HG03354 (cell line): Measurements from ENCODE around the gene ISY1.
"Not testable (repeated sequence)": the region's sequence is repeated elsewhere in the genome, so short reads cannot be mapped to it uniquely, and the experiment has no call there.

Source experiments
- ATAC-seq: cut with Tn5 transposase; IDR thresholded peaks from one replicate; pipeline ENCODE4 v1.9.1; 2021; ENCODE audit warnings: mild to moderate bottlenecking; ENCODE audit not compliant: unreplicated experiment, poor library complexity, severe bottlenecking

ISY1 gene

DNA sequence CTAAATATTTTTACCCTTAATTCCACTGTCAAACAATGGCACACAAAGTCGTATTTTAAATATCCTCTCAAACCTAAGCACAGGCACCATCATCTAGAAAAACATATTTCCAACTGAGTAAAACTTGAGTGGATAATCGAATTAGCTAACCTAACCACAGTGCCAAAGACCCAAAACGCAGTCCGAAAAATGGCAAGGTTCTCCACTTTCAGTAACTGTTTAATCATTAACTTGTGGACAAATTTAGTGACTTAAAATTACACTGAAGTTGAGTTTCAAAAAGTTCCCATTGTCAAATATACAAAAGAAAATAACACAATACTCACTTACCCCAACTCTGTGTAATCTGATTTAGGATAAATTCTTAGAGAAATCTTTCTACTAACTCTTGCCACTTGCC is 12.9 kb upstream of the ISY1 start:
- ATAC-seq: no peak

- ATAC-seq: no peak
These were observed 12.3 kb upstream of the ISY1 start for GRCh38 chr3:129173206-129173605.

DNA sequence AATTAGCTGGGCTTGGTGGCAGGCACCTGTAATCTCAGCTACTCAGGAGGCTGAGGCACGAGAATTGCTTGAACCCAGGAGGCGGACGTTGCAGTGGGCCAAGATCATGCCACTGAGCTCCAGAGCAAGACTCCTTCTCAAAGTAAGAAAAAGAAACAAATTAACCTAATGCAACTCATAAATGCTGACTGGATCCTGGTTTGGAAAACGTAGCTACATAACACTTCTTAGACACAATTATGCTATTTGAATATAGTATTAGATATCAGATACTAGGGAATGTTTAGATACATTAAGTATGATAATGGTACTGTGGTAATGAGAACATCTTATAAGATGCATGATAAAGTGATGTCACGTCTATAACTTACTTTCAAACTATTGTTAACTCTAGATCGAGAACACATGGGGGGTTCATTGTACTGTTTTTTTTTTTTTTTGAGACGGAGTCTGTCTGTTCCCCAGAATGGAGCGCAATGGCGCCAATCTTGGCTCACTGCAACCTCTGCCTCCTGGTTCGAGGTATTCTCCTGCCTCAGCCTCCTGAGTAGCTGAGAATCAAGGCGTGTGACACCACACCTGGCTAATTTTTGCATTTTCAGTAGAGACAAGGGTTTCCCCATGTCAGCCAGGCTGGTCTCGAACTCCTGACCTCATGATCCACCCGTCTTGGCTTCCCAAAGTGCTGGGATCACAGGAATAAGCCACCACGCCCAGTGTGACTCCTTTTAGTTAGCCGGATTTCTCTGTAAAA is 5.9 kb upstream of the ISY1 start:
- no peak for ATAC-seq

DNA sequence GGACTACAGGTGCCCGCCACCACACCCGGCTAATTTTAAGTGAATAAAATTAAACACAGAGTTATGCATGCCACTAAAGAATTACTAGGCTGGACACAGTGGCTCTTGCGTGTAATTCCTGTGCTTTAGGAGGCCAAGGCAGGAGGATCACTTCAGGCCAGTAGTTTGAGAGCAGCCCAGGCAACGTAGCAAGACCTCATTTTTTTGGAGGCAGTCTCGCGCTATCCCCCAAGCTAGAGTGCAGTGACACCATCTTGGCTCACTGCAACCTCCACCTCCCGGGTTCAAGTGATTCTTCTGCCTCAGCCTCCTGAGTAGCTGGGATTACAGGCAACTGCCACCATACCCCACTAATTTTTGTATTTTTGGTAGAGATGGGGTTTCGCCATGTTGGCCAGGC is 4.7 kb upstream of the ISY1 start:
- ATAC-seq: not testable (repeated sequence)

DNA sequence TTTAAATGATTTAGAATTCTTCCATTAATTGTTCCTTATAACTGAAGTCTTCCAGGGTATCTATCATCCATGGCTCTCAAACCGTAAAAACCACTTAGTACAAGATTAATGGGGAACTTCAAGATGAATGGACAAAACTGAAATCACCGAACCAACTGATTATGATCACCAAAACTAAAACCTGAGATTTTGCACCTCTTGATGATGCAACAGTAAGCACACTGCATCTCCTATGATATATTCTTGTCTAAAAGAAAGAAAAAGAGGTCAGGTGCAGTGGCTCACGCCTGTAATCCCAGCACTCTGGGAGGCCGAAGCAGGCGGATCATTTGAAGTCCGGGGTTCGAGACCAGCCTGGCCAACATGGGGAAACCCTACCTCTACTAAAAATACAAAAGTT is 3.6 kb upstream of the ISY1 start:
- ATAC-seq: no peak

- ATAC-seq: no peak
These were observed 2.1 kb upstream of the ISY1 start for GRCh38 chr3:129162729-129163579.

DNA sequence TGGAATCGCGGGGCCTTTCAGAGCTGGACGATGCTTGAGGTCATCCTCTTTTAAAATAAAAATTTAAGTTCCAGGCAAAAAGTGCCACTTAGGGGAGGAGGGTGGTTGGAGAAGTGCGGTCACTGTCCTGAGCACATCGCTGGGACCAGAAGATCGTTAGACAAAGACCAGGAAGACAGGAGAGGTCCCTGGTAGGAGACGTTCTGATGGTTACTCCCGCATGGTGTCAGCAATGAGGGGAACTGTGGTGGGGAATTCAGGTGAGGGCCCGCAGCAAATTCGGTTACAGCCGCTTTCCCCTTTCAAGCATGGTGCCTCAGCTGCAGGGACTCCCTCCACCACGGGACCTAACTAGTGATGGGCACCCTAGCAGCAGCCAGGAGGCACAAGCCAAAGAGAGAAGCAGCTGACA is 1.0 kb upstream of the ISY1 start:
- no peak for ATAC-seq

- no peak for ATAC-seq
These were observed 16.1 kb downstream of the ISY1 start for GRCh38 chr3:129144786-129145185.

DNA sequence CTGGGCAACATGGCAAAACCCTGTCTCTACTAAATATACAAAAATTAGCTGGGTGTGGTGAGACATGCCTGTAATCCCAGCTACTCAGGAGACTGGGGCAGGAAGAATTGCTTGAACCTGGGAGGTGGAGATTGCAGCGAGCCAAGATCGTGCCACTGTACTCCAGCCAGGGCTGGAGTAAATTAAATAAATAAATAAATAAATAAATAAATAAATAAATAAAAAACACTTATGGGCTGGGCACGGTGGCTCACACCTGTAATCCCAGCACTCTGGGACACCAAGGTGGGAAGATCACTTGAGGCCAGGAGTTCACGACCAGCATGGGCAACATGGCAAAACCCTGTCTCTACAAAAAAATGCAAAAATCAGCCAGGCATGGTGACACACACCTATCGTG is 19.9 kb downstream of the ISY1 start:
- not testable (repeated sequence) for ATAC-seq

DNA sequence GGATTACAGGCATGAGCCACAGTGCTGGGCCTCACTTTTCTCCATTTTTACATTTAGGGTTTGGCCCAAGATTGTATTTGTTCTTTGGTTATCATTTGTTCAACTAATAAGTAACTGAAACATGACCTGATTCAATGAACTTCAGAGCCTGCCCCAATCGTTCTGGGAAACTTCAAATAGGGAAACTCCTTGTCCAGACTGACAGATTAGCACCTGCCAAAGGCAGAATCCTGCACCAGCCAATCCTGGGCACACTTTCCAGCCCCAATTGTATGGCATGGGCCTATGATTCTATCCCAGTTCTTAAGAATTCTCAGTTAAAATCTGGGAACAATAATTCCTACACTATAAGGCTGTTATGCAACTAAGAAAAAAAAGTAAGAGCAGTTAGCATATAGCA is 21.0 kb downstream of the ISY1 start:
- no peak for ATAC-seq

DNA sequence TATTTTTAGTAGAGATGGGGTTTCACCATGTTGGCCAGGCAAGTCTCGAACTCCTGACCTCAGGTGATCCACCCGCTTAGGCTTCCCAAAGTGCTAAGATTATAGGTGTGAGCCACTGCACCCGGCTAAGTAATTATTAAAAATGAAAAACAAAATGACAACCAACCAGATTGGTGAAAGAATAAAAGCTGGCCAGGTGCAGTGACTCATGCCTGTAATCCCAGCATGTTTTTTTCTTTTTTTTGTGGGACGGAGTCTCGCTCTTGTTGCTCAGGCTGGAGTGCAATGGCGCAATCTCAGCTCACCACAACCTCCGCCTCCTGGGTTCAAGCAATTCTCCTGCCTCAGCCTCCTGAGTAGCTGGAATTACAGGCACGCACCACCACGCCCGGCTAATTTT is 24.6 kb downstream of the ISY1 start:
- not testable (repeated sequence) for ATAC-seq

DNA sequence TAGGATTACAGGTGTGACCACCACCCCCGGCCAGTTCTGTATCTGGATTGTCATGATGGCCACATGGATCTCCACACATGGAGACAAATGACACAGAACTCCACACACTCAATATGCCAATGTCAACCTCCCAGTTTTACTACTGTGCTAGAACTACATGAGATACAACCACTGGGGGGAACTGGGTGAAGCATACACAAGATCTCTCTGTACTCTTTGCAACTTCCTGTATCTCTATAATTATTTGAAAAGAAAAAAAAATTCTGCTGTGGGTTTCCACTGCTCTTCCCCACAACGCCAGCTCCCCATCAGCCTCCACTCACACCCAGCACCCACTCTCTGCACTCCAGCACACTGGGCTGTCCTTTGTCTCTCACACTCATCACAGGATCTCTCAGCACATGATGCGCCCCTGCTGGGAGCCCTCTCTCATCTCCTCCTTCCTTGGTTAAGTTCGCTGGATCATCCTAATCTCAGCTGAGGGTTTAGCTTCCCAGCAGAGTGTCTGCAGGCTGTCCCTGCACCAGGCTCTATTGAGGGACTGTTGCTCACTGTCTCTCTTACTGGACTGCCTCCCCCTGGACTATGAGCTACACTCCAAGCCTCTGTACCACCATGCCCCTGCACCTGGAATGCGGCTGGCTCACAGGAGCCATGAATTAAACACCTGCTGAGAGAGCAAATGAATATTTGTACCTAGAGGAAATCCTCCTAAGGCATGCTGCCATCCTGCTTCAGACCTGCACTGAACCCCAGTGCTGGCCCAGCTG is 28.6 kb downstream of the ISY1 start:
- no peak for ATAC-seq

GRCh38 chr3:129131465-129132088 is 29.3 kb downstream of the ISY1 start:
- no peak for ATAC-seq

DNA sequence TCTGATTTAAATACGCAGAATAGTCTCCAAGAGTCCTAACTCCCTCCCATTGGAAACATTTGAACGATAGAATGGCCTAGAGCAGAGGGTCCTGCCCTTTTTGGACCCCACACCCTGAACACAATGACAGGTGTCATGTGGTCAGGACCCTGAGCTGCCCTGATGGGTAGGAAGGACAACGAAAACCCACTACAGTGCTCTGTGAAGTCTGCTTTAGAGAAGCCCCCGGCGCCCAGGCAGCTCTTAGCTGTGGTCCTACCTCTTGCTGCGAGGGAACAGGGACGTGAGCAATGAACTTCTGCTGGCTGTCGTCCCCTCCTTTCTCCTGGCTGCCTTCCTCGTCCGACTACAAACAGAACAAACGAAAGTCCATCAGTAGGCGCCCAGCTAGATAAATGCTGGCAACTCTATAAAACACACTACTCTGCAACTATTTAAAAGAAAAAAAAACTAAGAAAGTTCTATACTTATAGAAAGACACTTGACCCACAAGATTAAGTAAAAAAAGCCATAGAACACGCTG is 30.5 kb downstream of the ISY1 start:
- ATAC-seq: no peak

DNA sequence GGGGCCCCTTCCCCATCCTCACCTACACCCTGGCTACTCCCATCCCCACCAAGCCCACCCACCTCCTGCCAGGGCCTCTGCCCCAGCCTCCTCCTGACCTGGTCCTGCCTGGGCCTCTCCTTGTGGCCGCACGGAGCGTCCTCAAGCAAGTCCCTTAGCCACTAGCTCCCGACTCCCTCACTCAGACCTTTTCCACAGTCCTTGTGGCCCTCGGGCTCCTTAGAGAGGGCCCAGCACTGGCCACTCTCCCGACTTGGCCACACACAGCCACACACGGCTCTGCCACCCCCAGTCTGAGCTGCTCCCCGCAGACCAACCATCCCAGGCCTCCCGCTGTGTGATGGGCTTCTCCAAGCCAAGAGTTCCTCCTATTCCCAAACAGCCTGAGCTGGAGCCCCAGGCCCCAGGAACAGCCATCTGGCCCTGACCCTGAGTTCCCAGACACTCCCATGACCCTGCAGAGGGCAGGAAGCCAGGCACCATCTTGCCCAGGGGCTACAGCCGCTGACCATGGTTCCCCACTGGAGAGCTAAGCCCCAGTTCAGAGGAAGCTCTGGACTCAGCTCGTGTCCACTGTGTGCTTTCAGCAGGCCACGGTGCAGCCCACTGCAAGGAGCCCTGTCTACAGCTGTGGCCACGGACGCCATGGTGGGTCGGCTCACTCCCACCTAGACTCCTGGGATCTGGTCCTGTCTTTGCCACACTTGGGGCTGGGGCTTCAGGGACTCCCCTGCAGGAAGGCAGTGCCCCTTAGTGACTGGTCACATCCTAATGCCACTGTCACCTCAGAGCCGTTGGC is 32.3 kb downstream of the ISY1 start:
- no peak for ATAC-seq

DNA sequence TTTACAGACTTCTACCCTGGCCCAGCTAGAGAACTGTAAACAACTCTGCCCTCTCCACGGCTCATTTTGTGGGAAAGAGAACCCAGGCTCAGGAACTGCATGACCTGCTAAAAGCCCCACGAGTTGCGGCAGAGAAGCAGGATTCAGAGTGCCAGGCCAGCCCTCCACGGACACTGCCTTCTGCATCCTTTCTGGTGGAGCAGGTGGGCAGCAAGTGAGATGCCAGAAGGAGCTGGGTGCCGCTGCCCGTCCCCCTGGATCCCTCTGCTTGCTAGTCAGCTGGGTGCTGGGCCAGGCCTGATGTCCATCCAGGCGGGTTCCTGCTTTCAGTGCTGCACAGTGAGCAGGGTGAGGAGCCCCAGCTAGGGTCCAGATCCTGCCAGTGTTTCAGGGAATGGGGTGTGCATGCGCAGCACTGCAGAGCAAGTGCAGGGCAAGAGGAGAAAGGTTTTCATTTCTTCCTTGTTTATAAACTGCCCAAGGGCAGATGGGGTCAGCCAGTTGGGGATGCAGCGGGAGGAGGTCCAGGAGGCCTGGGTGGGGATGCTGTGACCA is 34.1 kb downstream of the ISY1 start:
- ATAC-seq: no peak

DNA sequence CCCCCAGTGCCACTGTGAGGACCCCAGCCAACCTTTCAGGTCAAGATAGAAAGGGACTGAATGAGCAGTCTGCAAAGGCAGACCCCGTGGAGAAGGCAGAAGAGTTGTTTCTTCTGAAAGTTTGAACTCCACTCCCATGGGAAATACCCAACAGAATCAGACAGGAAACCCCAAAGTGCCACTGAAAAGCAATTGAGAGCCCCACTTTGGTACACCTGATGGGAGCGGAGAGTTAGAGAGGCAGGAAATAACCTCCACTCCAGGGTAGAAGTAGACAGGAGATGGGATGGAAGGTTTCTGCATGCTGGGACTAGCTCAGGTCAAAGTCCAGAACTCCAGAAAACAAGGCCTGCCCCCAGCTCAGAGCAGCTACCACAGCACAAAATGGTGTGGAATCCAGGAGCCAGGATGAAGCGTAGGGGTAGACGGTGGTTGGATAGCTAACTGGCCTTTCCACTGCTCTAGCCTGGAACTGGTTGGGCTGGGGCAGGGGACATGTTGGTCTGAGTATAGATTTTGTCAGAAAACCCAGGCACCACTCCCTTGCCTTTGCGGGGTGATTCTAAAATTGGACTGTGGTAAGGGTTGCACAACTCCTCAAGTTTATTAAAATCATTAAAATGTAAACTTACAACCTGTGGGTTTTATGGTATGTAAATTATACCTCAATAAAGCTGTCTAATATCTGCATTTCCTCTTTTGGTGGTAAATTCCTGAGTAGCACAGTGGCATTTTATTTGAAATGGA is 37.4 kb downstream of the ISY1 start:
- ATAC-seq: no peak

GRCh38 chr3:129122412-129123011 is 38.4 kb downstream of the ISY1 start:
- ATAC-seq: no peak
